HUES6 (cell line): ENCODE measurements around the gene BBX.
A peak's percentile ranks its signal among the peaks of the same experiment; 100 is the strongest.

Source experiments
- H3K27ac ChIP-seq: 2 replicates; pipeline ENCODE4 v1.7.0; 2013; ENCODE audit warnings: low read depth, mild to moderate bottlenecking, low read length, inconsistent platforms
- H3K27me3 ChIP-seq: 2 replicates; pipeline ENCODE4 v1.6.1; 2013; ENCODE audit warnings: low read length; ENCODE audit not compliant: control insufficient read depth, insufficient read depth
- H3K36me3 ChIP-seq: 2 replicates; pipeline ENCODE4 v1.6.1; 2013; ENCODE audit warnings: low read length; ENCODE audit not compliant: control insufficient read depth, insufficient read depth
- H3K4me1 ChIP-seq: 2 replicates; pipeline ENCODE4 v1.6.1; 2013; ENCODE audit warnings: low read length; ENCODE audit not compliant: control insufficient read depth, insufficient read depth
- H3K4me3 ChIP-seq: 2 replicates; pipeline ENCODE4 v1.5.1; 2013; ENCODE audit warnings: low read depth, low read length
- H3K9ac ChIP-seq: one replicate; pipeline ENCODE4 v1.6.1; 2013; ENCODE audit warnings: mild to moderate bottlenecking, low read length
- H3K9me3 ChIP-seq: 2 replicates; pipeline ENCODE4 v1.6.1; 2013; ENCODE audit warnings: low read depth, low read length; ENCODE audit not compliant: control insufficient read depth, insufficient read depth

The BBX gene

DNA sequence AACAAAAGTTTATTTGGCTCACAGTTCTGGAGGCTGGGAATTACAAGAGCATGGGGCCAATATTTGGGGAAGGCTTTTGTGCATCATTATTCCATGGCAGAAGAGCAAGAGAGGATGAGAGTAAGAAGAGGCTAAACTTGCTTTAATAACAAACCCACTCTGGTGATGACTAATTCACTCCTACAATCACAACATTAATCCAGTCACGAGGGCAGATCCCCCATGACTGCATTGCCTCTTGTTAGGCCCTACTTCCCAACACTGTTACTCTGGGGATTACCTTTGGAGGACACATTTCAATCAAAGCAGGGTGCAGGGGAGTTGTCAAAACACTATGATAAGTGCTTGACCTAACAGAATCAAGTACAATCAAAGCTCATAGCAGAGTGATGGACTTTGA is 181.7 kb downstream of the BBX start:
- Histone ChIP-seq H3K36me3 (no peaks in the 10 kb centered on the region), H3K9ac (no peak overlapping the region), H3K9me3 (no peaks in the 10 kb centered on the region), H3K27ac (no peak overlapping the region), H3K4me1 (no peaks in the 10 kb centered on the region), H3K27me3 (no peaks in the 10 kb centered on the region), H3K4me3 (no peak overlapping the region)

DNA sequence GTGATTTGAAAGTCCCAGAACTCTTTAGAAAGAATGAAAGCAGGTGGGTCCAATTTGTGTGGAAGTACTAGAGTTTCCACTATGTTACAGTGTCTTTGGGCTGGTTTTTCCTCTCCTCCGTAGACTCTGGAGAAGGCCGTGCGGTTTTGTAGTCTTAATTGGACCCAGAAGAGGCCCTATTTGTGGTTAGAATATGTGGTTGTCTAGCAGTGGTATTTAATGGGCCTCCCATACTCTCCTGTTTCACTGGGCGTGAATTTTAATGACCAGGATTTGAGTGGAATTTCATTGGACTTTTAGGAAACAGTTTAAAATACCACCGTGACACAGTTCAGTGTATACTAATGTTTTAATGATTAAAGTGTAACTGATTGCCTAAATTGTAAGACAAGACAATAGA is 182.3 kb downstream of the BBX start:
- Histone ChIP-seq H3K27ac (no peak overlapping the region), H3K4me1 (no peaks in the 10 kb centered on the region), H3K9ac (no peak overlapping the region), H3K4me3 (no peak overlapping the region), H3K36me3 (no peaks in the 10 kb centered on the region), H3K9me3 (no peaks in the 10 kb centered on the region), H3K27me3 (no peaks in the 10 kb centered on the region)

DNA sequence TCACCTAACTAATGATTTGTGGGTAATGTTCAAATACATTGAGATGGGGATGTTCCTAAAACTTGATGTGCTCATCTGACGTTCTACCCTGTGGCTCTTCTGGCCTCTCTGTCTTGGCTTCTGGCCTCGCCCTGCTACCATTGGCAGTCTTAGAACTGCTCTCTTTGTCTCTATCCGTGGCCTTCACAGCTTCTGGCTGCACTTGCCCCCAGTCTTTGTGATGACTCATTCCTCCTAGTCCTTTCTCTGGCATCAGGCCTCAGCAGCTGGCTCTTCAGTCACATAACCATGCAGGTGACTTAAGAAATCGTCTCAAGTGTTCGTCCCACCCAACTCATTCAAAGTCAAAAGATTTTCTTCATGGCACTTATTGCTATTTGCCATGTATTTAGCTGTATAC is 188.1 kb downstream of the BBX start:
- Histone ChIP-seq H3K27ac (no peak overlapping the region), H3K4me3 (no peak overlapping the region), H3K4me1 (no peaks in the 10 kb centered on the region; the same call in 1 of the 2 replicates), H3K9ac (no peak overlapping the region), H3K9me3 (no peaks in the 10 kb centered on the region), H3K27me3 (no peaks in the 10 kb centered on the region), H3K36me3 (peaks cover 9% of the 10 kb centered on the region; the same call in 1 of the 2 replicates)

DNA sequence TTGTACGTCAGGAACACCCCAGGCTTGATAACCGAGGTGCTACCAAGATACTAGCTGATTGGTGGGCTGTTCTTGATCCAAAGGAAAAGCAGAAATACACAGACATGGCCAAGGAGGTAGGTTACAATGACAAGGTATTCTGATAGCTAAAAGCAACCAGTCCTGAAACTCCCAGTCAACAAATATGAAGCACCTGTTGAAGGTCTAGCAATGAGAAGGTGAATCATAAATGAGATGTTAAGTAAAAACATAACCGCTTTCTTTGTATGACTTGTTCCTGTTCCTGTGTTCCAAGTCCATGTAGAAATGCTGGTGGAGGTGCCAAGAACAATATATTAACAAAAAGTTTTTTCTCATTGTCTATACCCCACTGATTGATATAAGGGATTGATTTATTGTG is 194.0 kb downstream of the BBX start:
- H3K9me3 ChIP-seq: no peaks in the 10 kb centered on the region
- H3K9ac ChIP-seq: no peak overlapping the region
- no peak overlapping the region for H3K27ac ChIP-seq
- H3K27me3 ChIP-seq: no peaks in the 10 kb centered on the region
- 0 out of 2 replicates have a peak, but pooled peaks cover 3% of the 10 kb centered on the region for H3K4me1 ChIP-seq
- H3K36me3 ChIP-seq: peaks cover 13% of the 10 kb centered on the region; the same call in 1 of the 2 replicates
- H3K4me3 ChIP-seq: no peak overlapping the region

DNA sequence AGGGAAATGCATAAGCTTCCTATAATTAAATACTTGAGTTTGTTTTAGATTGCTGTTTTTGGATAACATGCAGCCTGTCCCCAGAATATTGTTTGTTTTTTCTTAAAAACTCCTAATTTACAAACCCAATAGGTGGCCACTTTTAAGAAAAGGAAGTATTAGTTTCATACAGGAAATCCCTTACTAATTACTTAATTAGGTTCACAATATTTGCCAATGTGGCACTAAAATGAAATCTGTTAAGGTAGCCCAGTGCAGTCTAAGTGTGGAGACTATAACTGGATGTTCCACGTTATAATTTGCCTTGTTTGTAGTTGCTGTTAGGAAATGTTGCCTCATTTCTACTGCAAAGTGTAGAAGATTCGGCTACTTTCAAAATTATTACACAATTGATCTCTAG is 195.8 kb downstream of the BBX start:
- Histone ChIP-seq H3K4me1 (0 out of 2 replicates have a peak, but pooled peaks cover 3% of the 10 kb centered on the region), H3K36me3 (peaks cover 4% of the 10 kb centered on the region; the same call in 1 of the 2 replicates), H3K9ac (no peak overlapping the region), H3K27ac (no peak overlapping the region), H3K27me3 (no peaks in the 10 kb centered on the region), H3K9me3 (no peaks in the 10 kb centered on the region), H3K4me3 (no peak overlapping the region)

DNA sequence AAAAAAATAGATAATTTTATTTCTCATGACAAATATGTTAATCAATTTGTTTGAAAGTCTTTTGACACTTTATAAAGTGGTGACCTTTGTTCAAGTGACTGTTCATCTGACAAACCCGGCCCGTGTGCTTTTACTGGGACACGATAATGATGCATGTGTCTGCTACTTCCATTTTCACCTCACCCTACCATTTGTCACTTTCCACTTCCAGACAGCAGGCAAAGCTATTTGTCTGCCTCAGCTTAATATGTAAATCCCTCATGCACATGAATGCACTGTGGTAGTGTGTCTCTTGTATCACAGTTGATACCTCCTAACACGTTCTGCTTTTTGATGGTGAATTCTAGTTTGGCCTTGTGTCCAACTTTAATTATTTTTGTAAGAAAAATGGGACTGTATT is 204.3 kb downstream of the BBX start:
- peaks cover 17% of the 10 kb centered on the region for H3K36me3 ChIP-seq
- no peak overlapping the region for H3K27ac ChIP-seq
- H3K4me1 ChIP-seq: no peaks in the 10 kb centered on the region
- H3K9ac ChIP-seq: no peak overlapping the region
- H3K9me3 ChIP-seq: no peaks in the 10 kb centered on the region
- H3K4me3 ChIP-seq: no peak overlapping the region
- H3K27me3 ChIP-seq: no peaks in the 10 kb centered on the region

DNA sequence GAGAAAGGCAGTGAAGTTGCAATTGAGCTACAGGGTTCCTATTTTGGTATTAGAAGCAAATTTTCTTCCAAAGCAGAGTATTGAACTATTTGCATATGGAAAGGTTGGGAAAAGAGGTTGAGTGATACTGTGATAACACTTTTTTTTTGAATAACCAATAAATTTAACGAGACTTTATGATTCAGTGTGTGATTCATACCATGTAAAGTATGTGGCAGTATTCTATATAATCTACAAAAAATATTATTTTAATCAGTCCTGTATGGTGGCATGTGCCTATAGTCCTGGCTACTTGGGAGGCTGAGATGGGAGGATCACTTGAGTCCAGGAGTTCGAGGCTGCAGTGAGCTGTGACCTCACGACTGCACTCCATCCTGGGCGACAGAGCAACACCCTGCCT is 206.9 kb downstream of the BBX start:
- H3K9ac ChIP-seq: no peak overlapping the region
- H3K36me3 ChIP-seq: peaks cover 17% of the 10 kb centered on the region
- no peaks in the 10 kb centered on the region for H3K27me3 ChIP-seq
- no peak overlapping the region for H3K27ac ChIP-seq
- H3K4me3 ChIP-seq: no peak overlapping the region
- no peaks in the 10 kb centered on the region for H3K4me1 ChIP-seq
- H3K9me3 ChIP-seq: no peaks in the 10 kb centered on the region

DNA sequence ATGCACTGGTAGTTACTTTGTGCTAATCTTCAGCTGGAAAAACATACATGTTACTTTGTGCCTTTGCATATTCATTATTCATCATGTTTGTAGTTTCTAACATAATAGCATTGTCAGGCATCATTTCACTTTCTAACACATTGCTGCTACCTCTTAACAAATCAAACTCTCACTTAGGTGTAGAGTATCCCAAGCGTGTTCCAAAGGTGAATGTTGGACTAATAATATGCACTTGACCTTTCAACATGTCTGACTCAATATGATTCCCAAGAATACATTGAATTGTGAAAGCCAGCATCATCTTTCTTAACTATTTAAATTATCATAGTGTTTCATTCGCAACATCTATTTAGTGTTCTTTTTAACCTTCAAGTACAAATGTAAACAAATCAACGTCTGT is 211.6 kb downstream of the BBX start:
- H3K27me3 ChIP-seq: no peaks in the 10 kb centered on the region
- H3K4me1 ChIP-seq: no peaks in the 10 kb centered on the region
- H3K27ac ChIP-seq: no peak overlapping the region
- peaks cover 16% of the 10 kb centered on the region for H3K36me3 ChIP-seq
- H3K9ac ChIP-seq: no peak overlapping the region
- H3K9me3 ChIP-seq: no peaks in the 10 kb centered on the region
- no peak overlapping the region for H3K4me3 ChIP-seq

DNA sequence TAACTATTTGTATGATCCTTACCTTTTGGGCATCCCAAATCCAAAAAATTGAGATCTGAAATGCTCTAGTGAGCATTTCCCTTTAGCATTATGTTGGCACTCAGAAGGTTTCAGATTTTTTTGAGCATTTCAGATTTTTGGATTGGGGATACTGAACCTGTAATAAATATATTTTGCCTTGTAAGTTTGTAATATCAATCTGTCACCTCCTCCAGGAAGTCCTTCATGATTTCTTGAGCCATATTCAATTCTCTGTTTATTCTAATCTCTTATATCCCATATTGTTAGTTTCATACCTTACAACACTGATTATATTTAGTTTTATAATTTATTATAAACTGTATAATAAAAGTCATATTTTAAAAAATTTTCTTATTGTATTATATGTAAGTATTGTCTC is 215.2 kb downstream of the BBX start:
- no peaks in the 10 kb centered on the region for H3K9me3 ChIP-seq
- no peaks in the 10 kb centered on the region for H3K4me1 ChIP-seq
- H3K4me3 ChIP-seq: no peak overlapping the region
- no peak overlapping the region for H3K9ac ChIP-seq
- no peaks in the 10 kb centered on the region for H3K27me3 ChIP-seq
- H3K36me3 ChIP-seq: peaks cover 3% of the 10 kb centered on the region; the same call in 1 of the 2 replicates
- H3K27ac ChIP-seq: no peak overlapping the region

DNA sequence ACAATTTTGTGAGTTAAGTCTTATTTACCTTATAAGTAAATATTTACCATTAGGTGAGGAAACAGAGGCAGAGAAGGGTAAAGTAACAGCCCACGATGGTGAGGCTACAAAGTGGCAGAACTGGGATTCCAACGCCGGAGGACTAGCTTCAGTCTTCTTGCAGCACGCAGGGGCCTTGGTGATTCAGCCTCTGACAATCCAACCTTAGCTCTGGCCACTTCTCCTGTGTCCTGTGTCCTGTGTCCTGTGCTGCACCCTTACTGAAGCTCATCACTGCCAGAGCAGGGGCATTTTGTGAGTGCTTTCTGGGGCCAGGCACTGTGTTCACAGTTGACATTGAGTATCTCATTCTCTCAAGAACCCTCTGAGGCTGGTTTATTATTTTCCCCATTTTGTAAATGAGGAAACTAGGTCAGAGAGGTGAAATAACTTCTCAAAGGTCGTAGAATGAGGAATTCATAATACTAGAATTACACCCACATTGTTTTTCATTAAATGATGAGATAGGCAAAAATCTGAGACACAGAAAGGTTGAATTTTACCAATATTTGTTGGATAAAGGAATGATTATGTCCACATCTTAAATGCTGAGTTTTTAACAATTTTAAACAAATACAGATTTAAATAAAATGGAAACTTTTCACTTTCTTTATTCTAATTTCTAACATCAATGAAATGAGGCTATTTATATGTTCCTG is 215.9 kb downstream of the BBX start:
- Histone ChIP-seq H3K9me3 (no peaks in the 10 kb centered on the region), H3K27me3 (no peaks in the 10 kb centered on the region), H3K27ac (0 out of 2 replicates have a peak overlapping the region, but pooled peaks have one; percentile 45), H3K9ac (no peak overlapping the region), H3K4me3 (no peak overlapping the region), H3K36me3 (0 out of 2 replicates have a peak, but pooled peaks cover 3% of the 10 kb centered on the region), H3K4me1 (no peaks in the 10 kb centered on the region)

DNA sequence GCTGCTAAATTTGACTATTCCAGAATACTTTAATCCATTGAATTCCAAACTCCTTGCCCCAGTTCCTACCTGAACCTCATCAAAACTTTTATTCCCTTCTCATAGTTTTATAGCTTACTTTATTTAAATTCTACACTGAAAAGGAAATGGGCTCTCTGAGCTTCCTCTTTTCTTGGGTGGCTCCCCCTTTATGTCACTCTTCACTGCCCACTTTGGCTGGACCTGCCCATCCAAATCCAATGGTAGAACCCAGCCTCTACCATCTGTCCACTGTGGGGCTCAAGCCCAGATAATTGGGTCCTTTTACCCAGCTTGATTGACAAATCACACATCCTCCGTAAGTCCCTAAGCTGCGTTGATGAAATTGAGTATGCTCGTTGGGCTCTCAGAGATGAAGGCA is 216.5 kb downstream of the BBX start:
- no peak overlapping the region for H3K9ac ChIP-seq
- H3K27me3 ChIP-seq: no peaks in the 10 kb centered on the region
- H3K4me3 ChIP-seq: no peak overlapping the region
- H3K9me3 ChIP-seq: no peaks in the 10 kb centered on the region
- H3K4me1 ChIP-seq: peaks cover 4% of the 10 kb centered on the region; the same call in 1 of the 2 replicates
- H3K36me3 ChIP-seq: 0 out of 2 replicates have a peak, but pooled peaks cover 3% of the 10 kb centered on the region
- no peak overlapping the region for H3K27ac ChIP-seq
